GM21619 (cell line): ENCODE results near the gene KIAA1755.

Source experiments
- ATAC-seq: cut with Tn5 transposase; IDR thresholded peaks from one replicate; pipeline ENCODE4 v1.9.1; 2021; ENCODE audit not compliant: unreplicated experiment

Gene KIAA1755

GRCh38 chr20:38242848-38243708 is 17.5 kb downstream of the KIAA1755 start:
- ATAC-seq: no peak

GRCh38 chr20:38241201-38241600 is 19.3 kb downstream of the KIAA1755 start:
- ATAC-seq: no peak

- ATAC-seq: no peak
Measured at GRCh38 chr20:38239441-38239840, 21.1 kb downstream of the KIAA1755 start.

- no peak for ATAC-seq
Measured at GRCh38 chr20:38238829-38239228, 21.7 kb downstream of the KIAA1755 start.

GRCh38 chr20:38237381-38237780 is 23.2 kb downstream of the KIAA1755 start:
- ATAC-seq: no peak

- ATAC-seq: no peak
Measured at GRCh38 chr20:38231531-38232121, 28.9 kb downstream of the KIAA1755 start.

- ATAC-seq: no peak
Measured at GRCh38 chr20:38230957-38231526, 29.5 kb downstream of the KIAA1755 start.

- no peak for ATAC-seq
Measured at GRCh38 chr20:38230253-38230551, 30.3 kb downstream of the KIAA1755 start.

GRCh38 chr20:38229376-38230252 is 30.9 kb downstream of the KIAA1755 start:
- no peak for ATAC-seq

GRCh38 chr20:38228436-38228835 is 32.1 kb downstream of the KIAA1755 start:
- ATAC-seq: no peak

GRCh38 chr20:38227420-38228360 is 32.8 kb downstream of the KIAA1755 start:
- ATAC-seq: no peak

GRCh38 chr20:38226553-38226952 is 34.0 kb downstream of the KIAA1755 start:
- no peak for ATAC-seq

GRCh38 chr20:38225900-38226263 is 34.7 kb downstream of the KIAA1755 start:
- ATAC-seq: no peak

GRCh38 chr20:38225240-38225899 is 35.2 kb downstream of the KIAA1755 start:
- no peak for ATAC-seq

- no peak for ATAC-seq
Measured at GRCh38 chr20:38224531-38224930, 36.0 kb downstream of the KIAA1755 start.

GRCh38 chr20:38223743-38224100 is 36.8 kb downstream of the KIAA1755 start:
- ATAC-seq: no peak

- ATAC-seq: no peak
Measured at GRCh38 chr20:38222923-38223742, 37.4 kb downstream of the KIAA1755 start.

GRCh38 chr20:38222231-38222922 is 38.2 kb downstream of the KIAA1755 start:
- ATAC-seq: no peak
